ENCODE data around the gene NUP214.
"Not testable (repeated sequence)": the region's sequence is repeated elsewhere in the genome, so short reads cannot be mapped to it uniquely, and the experiment has no call there.

The NUP214 gene

GRCh38 chr9:131116281-131117120, 8.9 kb upstream of the NUP214 start:
- DNase-seq: no peak

GRCh38 chr9:131117121-131117761, 8.1 kb upstream of the NUP214 start:
- DNase-seq: no peak

GRCh38 chr9:131117762-131118145, 7.6 kb upstream of the NUP214 start:
- no peak for DNase-seq

GRCh38 chr9:131119600-131119999, 5.8 kb upstream of the NUP214 start:
- DNase-seq: no peak

DNA sequence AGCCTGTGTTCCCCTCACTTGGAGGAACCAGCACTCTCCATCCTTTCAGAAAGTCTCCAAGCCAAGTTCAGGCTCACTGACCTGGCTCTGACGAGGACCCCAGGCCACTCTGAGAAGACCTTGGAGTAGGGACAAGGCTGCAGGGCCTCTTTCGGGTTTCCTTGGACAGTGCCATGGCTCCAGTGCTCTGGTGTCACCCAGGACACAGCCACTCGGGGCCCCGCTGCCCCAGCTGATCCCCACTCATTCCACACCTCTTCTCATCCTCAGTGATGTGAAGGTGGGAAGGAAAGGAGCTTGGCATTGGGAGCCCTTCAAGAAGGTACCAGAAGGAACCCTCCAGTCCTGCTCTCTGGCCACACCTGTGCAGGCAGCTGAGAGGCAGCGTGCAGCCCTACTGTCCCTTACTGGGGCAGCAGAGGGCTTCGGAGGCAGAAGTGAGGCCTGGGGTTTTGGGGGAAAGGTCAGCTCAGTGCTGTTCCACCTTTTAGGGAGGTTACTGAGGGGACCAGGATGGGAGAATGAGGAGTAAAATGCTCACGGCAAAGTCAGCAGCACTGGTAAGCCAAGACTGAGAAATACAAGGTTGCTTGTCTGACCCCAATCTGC, 4.7 kb upstream of the NUP214 start:
- DNase-seq: no peak

DNA sequence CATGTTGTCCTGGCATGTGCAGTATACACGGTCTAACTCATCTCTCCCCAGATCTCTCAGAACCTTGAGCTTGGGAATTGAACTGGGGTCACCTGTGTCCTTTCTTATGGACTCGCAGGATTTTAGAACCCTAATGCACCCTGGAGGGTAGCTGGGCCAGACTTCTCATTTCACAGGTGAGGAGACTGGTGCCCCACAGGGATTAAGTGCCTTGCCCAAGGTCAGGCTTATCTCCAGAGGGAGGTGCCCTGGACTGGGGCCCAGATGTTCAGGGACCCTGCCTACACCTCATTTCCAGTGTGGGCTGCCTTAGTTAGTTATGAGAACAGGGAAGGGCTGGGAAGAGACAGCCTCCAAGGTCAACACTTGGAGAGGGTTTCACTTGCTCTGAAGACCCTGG, 4.0 kb upstream of the NUP214 start:
- no peak for DNase-seq

DNA sequence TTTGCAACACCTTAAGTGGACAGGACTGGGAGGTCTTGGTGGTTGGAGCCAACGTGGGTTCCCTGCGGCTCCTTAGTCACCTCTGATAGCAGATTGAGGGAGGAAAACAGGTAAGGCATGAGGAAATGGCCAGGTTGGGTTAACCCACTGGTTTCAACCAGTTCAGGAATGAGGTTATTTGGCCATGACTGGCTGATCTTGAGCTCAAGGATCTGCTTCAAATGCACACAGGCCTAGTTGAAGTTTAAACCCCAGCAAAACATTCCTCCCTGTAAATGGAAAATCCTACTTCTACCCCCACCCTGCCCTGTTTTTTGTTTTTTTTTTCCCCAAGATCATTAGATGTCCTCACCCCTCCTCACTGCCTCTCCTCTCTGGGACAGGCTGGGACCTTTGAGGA, 3.2 kb upstream of the NUP214 start:
- no peak for DNase-seq

GRCh38 chr9:131125038-131125287, 423 bp upstream of the NUP214 start:
- DNase-seq: no peak

GRCh38 chr9:131126059-131126426, 657 bp downstream of the NUP214 start:
- no peak for DNase-seq

- no peak for DNase-seq
Observed at GRCh38 chr9:131129183-131129582, 3.8 kb downstream of the NUP214 start.

- no peak for DNase-seq
Observed at GRCh38 chr9:131138676-131139075, 13.3 kb downstream of the NUP214 start.

DNA sequence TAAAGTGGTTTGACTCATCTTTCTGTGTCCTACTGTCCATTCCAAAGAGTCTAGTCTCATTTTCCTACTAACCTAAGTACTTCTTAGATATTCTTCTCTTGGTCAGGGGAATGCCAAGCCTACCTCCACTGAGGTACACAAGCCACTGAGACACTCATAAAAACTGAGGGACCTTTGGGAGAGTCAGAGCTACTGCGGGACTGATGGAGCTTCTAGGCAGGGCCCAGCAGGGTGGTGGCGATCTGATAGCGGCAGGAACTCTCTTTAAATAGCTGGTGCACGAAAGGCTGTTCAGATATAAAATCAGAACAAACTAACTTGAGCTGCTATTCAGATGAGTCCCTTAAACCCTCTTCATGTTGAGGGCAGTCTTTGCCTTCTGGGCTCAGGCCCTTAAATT, 14.7 kb downstream of the NUP214 start:
- no peak for DNase-seq

- DNase-seq: no peak
Observed at GRCh38 chr9:131140550-131140949, 15.2 kb downstream of the NUP214 start.

- DNase-seq: no peak
Observed at GRCh38 chr9:131142160-131142559, 16.8 kb downstream of the NUP214 start.

- DNase-seq: no peak
Observed at GRCh38 chr9:131144201-131144600, 18.8 kb downstream of the NUP214 start.

DNA sequence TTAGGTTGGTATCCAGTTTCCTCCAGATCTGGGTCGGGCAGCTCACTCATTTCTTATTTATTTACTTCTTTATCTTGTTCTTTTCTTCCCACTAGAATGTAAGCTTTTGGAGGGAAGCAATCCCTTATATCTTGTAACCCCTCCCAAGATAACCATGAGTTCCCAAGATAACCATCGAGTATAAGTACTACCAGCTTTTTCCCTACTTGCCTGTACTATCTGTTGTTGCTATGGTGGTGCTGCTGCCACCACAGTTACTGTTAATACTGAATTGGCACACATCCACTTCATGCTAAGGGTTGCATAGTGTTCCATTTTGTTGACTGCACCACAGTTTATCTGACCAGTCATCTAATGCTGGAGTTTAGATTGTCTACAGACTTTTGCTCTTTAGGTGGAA, 19.9 kb downstream of the NUP214 start:
- DNase-seq: no peak

- no peak for DNase-seq
Observed at GRCh38 chr9:131146186-131146585, 20.8 kb downstream of the NUP214 start.

DNA sequence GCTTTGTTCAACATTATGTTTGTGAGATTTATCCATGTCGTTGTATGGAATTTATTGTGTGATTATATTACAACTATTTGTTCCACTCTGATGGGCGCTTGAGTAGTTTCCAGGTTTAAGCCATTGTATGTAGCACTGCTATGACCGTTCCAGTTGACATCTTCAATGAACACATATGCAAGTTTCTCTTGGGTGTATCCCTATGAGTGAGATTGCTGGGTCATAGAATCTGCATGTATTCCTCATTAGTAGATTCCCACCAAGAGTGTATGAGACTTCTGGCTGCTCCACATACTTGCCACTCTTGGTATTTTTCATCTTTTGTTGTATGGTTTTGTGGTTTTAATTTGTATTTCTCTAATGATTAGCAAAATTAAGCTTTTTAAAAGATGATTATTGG, 22.9 kb downstream of the NUP214 start:
- no peak for DNase-seq

DNA sequence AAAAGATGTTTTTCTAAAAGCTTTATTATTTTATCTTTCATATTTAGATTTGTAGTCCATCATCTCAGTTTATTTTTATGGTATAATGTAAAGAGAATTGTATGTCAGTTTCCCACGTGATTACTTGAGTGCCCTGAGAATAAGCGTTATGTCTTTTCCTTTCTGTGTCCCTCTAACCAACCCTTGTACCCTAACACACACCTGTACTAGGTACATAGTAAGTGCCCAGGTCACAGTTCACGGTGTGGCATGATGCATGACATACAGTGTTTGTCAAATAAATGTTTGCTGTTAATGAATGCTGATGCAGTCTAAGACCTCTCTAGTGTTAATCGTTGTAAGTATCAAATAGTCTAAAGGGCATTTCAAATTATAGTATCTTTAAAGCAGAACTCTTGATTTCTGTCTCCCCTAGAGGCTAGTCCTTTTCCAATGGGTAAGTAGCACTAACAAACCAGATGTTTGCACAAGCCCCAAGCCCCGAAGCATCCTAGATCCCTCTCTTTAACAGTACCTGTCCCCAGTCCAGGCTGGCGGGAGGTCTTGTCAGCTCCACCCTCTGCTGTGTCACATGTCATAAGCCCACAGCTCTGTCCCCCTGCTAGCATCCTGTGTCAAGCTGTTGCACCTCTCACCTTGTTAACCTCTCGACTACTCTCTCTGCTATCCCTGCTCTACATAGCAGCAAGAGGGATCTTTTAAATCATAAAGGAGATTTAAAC, 23.7 kb downstream of the NUP214 start:
- no peak for DNase-seq

GRCh38 chr9:131149688-131150053, 24.3 kb downstream of the NUP214 start:
- DNase-seq: no peak

GRCh38 chr9:131153595-131153994, 28.2 kb downstream of the NUP214 start:
- no peak for DNase-seq

DNA sequence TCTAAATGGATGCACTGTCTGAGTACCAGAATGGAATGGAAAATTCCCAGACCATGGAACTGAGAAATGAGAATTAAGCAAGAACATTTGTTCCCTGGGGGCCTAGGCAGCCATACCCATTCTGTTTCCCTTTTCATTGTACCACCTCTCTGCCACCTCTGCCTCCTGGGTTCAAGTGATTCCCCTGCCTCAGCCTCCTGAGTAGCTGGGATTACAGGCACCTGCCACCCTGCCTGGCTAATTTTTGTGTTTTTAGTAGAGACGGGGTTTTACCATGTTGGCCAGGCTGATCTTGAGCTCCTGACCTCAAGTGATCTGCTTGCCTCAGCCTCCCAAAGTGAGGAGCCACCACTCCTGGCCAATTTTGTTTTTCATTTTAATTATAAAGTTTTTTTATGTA, 33.3 kb downstream of the NUP214 start:
- not testable (repeated sequence) for DNase-seq

DNA sequence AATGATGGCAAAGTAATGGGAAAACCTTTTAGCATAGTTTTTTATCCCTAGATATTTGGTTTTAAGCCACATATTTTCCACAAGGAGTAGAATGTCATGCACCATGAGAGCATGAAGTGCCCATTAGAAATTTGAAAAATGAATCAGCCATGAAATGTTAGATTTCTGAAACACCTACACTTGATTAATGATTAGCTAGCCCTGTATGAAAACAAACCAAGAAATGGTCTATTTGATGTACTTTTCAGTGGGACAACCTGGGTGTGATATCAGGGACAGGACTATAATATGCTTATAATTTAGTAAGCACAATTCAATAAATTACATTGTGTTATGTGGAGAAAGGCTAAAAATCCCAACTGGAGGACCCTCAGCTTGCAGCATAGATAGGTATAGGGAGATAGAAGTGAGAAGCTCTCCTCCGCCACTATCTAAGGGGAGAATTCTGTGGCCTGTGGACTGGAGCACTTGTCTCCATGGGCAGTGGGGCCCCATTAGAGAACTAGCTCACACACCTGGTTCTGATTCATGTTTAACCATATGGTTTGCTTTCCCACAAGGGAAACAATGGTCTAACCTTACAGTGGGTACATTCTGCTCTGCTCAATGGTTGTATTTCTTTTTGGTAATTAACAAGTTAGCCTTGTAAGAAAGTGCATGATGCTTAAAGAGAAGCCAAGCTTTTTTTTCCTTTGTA, 35.2 kb downstream of the NUP214 start:
- no peak for DNase-seq
